Measurements from ENCODE around the gene IFT57.

The IFT57 gene

GRCh38 chr3:108118038-108118768 is 104.0 kb downstream of the IFT57 start:
- H3K4me3 ChIP-seq (ENCODE audit: low read depth, low read length), result no peak overlapping the region
- in situ Hi-C loops (cut with HindIII; ENCODE audit: low sequenced_read_pairs), result no loop called here
- no peak for DNase-seq (ENCODE audit: low read depth, low spot score)
- no peak for TF ChIP-seq CTCF (IDR thresholded peaks at IDR 0.05; ENCODE audit: low read depth, low read length)

- DNase-seq (ENCODE audit: low read depth, low spot score), result no peak
- TF ChIP-seq CTCF (IDR thresholded peaks at IDR 0.05; ENCODE audit: low read depth, low read length), result no peak
- in situ Hi-C loops (cut with HindIII; ENCODE audit: low sequenced_read_pairs), result no loop called here
- H3K4me3 ChIP-seq (ENCODE audit: low read depth, low read length), result no peak overlapping the region
These were observed 104.9 kb downstream of the IFT57 start for GRCh38 chr3:108117241-108117775.

GRCh38 chr3:108114423-108115065 is 107.7 kb downstream of the IFT57 start:
- no peak for TF ChIP-seq CTCF (IDR thresholded peaks at IDR 0.05; ENCODE audit: low read depth, low read length)
- no peak overlapping the region for H3K4me3 ChIP-seq (ENCODE audit: low read depth, low read length)
- in situ Hi-C loops (cut with HindIII; ENCODE audit: low sequenced_read_pairs), result no loop called here
- no peak for DNase-seq (ENCODE audit: low read depth, low spot score)

- DNase-seq (ENCODE audit: low read depth, low spot score), result no peak
- TF ChIP-seq CTCF (IDR thresholded peaks at IDR 0.05; ENCODE audit: low read depth, low read length), result no peak
- in situ Hi-C loops (cut with HindIII; ENCODE audit: low sequenced_read_pairs), result no loop called here
- H3K4me3 ChIP-seq (ENCODE audit: low read depth, low read length), result no peak overlapping the region
These were observed 108.2 kb downstream of the IFT57 start for GRCh38 chr3:108113975-108114374.

GRCh38 chr3:108110934-108111333 is 111.3 kb downstream of the IFT57 start:
- in situ Hi-C loops (cut with HindIII; ENCODE audit: low sequenced_read_pairs), result no loop called here
- no peak for TF ChIP-seq CTCF (IDR thresholded peaks at IDR 0.05; ENCODE audit: low read depth, low read length)
- no peak for DNase-seq (ENCODE audit: low read depth, low spot score)
- H3K4me3 ChIP-seq (ENCODE audit: low read depth, low read length), result no peak overlapping the region
